SK-N-SH treated with all-trans-retinoic acid at 6 μM for 48 hours (cell line): Measurements from ENCODE around the gene SUN2.

ENCODE experiments used
- ATAC-seq: fragments of 200-7000 bp; cut with Tn5 transposase; 3 replicates; pipeline ENCODE4 v1.9.1; 2020; ENCODE audit warnings: mild to moderate bottlenecking, moderate library complexity
- ARNTL ChIP-seq: fragments of 450-650 bp; formaldehyde crosslinking; IDR thresholded peaks from 2 replicates; pipeline ENCODE4 v1.5.0; 2020; ENCODE audit warnings: low read depth, mild to moderate bottlenecking, moderate library complexity, borderline replicate concordance
- BACH2 ChIP-seq: fragments of 250-450 bp; sonication (Bioruptor Pico); IDR thresholded peaks from 2 replicates; pipeline ENCODE4 v1.9.0; 2021; ENCODE audit warnings: mild to moderate bottlenecking, borderline replicate concordance
- CREB5 ChIP-seq: fragments of 250-450 bp; sonication (Bioruptor Pico); IDR thresholded peaks from 2 replicates; pipeline ENCODE4 v1.5.1; 2020; ENCODE audit warnings: low read depth, mild to moderate bottlenecking, moderate library complexity
- CSDC2 ChIP-seq: fragments of 250-450 bp; sonication (Bioruptor Pico); IDR thresholded peaks from 2 replicates; pipeline ENCODE4 v1.5.0; 2020; ENCODE audit warnings: mild to moderate bottlenecking, moderate library complexity
- CSRNP3 ChIP-seq: fragments of 250-450 bp; sonication (Bioruptor Pico); IDR thresholded peaks from 2 replicates; pipeline ENCODE4 v1.5.1; 2021; ENCODE audit warnings: mild to moderate bottlenecking, moderate library complexity
- ESRRG ChIP-seq: fragments of 250-450 bp; sonication (Bioruptor Pico); IDR thresholded peaks from 2 replicates; pipeline ENCODE4 v1.6.1; 2021; ENCODE audit warnings: mild to moderate bottlenecking
- GLIS3 ChIP-seq: fragments of 250-450 bp; sonication (Bioruptor Pico); IDR thresholded peaks from 2 replicates; pipeline ENCODE4 v1.5.0; 2020; ENCODE audit warnings: mild to moderate bottlenecking, moderate library complexity
- ISL1 ChIP-seq: fragments of 250-450 bp; sonication (Bioruptor Pico); IDR thresholded peaks from 2 replicates; pipeline ENCODE4 v2.1.2; 2022; ENCODE audit warnings: mild to moderate bottlenecking, moderate library complexity
- OSR1 ChIP-seq: fragments of 250-450 bp; sonication (Bioruptor Pico); IDR thresholded peaks from 2 replicates; pipeline ENCODE4 v1.8.0; 2022; ENCODE audit warnings: moderate library complexity, mild to moderate bottlenecking, inconsistent platforms
- PATZ1 ChIP-seq: fragments of 250-450 bp; sonication (Bioruptor Pico); IDR thresholded peaks from 2 replicates; pipeline ENCODE4 v1.8.0; 2020; ENCODE audit warnings: mild to moderate bottlenecking, moderate library complexity, borderline replicate concordance
- POU6F1 ChIP-seq: fragments of 250-450 bp; sonication (Bioruptor Pico); IDR thresholded peaks from 2 replicates; pipeline ENCODE4 v1.8.0; 2021; ENCODE audit warnings: low read depth, mild to moderate bottlenecking, moderate library complexity, borderline replicate concordance
- PPARA ChIP-seq: fragments of 250-450 bp; sonication (Bioruptor Pico); IDR thresholded peaks from 2 replicates; pipeline ENCODE4 v1.5.0; 2020; ENCODE audit warnings: mild to moderate bottlenecking, borderline replicate concordance
- RARB ChIP-seq: fragments of 250-450 bp; sonication (Bioruptor Pico); IDR thresholded peaks from 2 replicates; pipeline ENCODE4 v1.8.0; 2021; ENCODE audit warnings: mild to moderate bottlenecking, moderate library complexity
- SNAI2 ChIP-seq: fragments of 250-450 bp; sonication (Bioruptor Pico); IDR thresholded peaks from 2 replicates; pipeline ENCODE4 v1.5.0; 2020; ENCODE audit warnings: mild to moderate bottlenecking, moderate library complexity
- TOX ChIP-seq: fragments of 250-450 bp; sonication (Bioruptor Pico); IDR thresholded peaks from 2 replicates; pipeline ENCODE4 v1.8.0; 2021; ENCODE audit warnings: mild to moderate bottlenecking, moderate library complexity, borderline replicate concordance
- TSHZ2 ChIP-seq: fragments of 250-450 bp; sonication (Bioruptor Pico); IDR thresholded peaks from 2 replicates; pipeline ENCODE4 v1.5.0; 2020; ENCODE audit warnings: mild to moderate bottlenecking, moderate library complexity
- ZC3H10 ChIP-seq: fragments of 250-450 bp; sonication (Bioruptor Pico); IDR thresholded peaks from 2 replicates; pipeline ENCODE4 v1.5.1; 2021; ENCODE audit warnings: mild to moderate bottlenecking, moderate library complexity
- ZFP3 ChIP-seq: fragments of 250-450 bp; sonication (Bioruptor Pico); IDR thresholded peaks from 2 replicates; pipeline ENCODE4 v1.5.0; 2020; ENCODE audit warnings: mild to moderate bottlenecking, moderate library complexity
- ZFP30 ChIP-seq: fragments of 450-650 bp; formaldehyde crosslinking; IDR thresholded peaks from 2 replicates; pipeline ENCODE4 v1.5.0; 2022; ENCODE audit warnings: mild to moderate bottlenecking, moderate library complexity
- ZNF70 ChIP-seq: fragments of 450-650 bp; formaldehyde crosslinking; IDR thresholded peaks from 2 replicates; pipeline ENCODE4 v1.5.0; 2020; ENCODE audit warnings: mild to moderate bottlenecking, moderate library complexity
- ZNF8 ChIP-seq: fragments of 450-650 bp; formaldehyde crosslinking; IDR thresholded peaks from 2 replicates; pipeline ENCODE4 v1.5.0; 2020; ENCODE audit warnings: mild to moderate bottlenecking, moderate library complexity

The SUN2 gene

GRCh38 chr22:38789606-38790005 lies 33.8 kb upstream of the SUN2 start:
- TF ChIP-seq PPARA (CRISPR knock-in tag) (no peak), OSR1 (no peak), GLIS3 (CRISPR knock-in tag) (no peak), POU6F1 (CRISPR knock-in tag) (no peak), CSDC2 (no peak), ESRRG (CRISPR knock-in tag) (no peak), ISL1 (no peak), BACH2 (CRISPR knock-in tag) (no peak), CSRNP3 (no peak), ZNF8 (CRISPR knock-in tag) (no peak), ZC3H10 (no peak), PATZ1 (CRISPR knock-in tag) (no peak), CREB5 (CRISPR knock-in tag) (no peak), ZNF70 (CRISPR knock-in tag) (no peak), ARNTL (CRISPR knock-in tag) (no peak), TOX (CRISPR knock-in tag) (no peak), TSHZ2 (no peak), RARB (CRISPR knock-in tag) (no peak), SNAI2 (CRISPR knock-in tag) (no peak)

GRCh38 chr22:38788846-38789245 lies 33.0 kb upstream of the SUN2 start:
- ATAC-seq = peak; percentile 52
- no peak for TF ChIP-seq ZFP30 (CRISPR knock-in tag)
- TF ChIP-seq, all 23 proteins: peak for 0

More at GRCh38 chr22:38789606-38790005, 33.8 kb upstream of the SUN2 start:
- ATAC-seq = no peak

- peak; percentile 84 for ATAC-seq
- TF ChIP-seq SNAI2 (CRISPR knock-in tag) = no peak
- no peak for TF ChIP-seq ARNTL (CRISPR knock-in tag)
- no peak for TF ChIP-seq PPARA (CRISPR knock-in tag)
- no peak for TF ChIP-seq ZFP3 (CRISPR knock-in tag)
- TF ChIP-seq PATZ1 (CRISPR knock-in tag) = no peak
- TF ChIP-seq CREB5 (CRISPR knock-in tag) = no peak
- TF ChIP-seq ZNF8 (CRISPR knock-in tag) = no peak
- no peak for TF ChIP-seq CSRNP3
- TF ChIP-seq ZC3H10 = no peak
- TF ChIP-seq ISL1 = no peak
- TF ChIP-seq ZFP30 (CRISPR knock-in tag) = no peak
- no peak for TF ChIP-seq ESRRG (CRISPR knock-in tag)
These were observed 32.4 kb upstream of the SUN2 start for GRCh38 chr22:38788021-38788816.
